HEK293T (cell line): ENCODE results near the gene LETM1.

ENCODE experiments used
- ARNT ChIP-seq: fragments of 450-650 bp; IDR thresholded peaks from 2 replicates; pipeline ENCODE4 v1.6.1; 2017; ENCODE audit warnings: mild to moderate bottlenecking
- BHLHE40 ChIP-seq: fragments of 450-650 bp; IDR thresholded peaks from 2 replicates; pipeline ENCODE4 v1.6.1; 2016; ENCODE audit warnings: mild to moderate bottlenecking, moderate library complexity, borderline replicate concordance
- CTBP1 ChIP-seq: fragments of 450-650 bp; IDR thresholded peaks from 2 replicates; pipeline ENCODE4 v1.6.1; 2016; ENCODE audit warnings: borderline replicate concordance
- ELF4 ChIP-seq: fragments of 450-650 bp; IDR thresholded peaks from 2 replicates; pipeline ENCODE4 v1.6.1; 2017; ENCODE audit warnings: antibody characterized with exemption
- FOXA1 ChIP-seq: fragments of 450-650 bp; IDR thresholded peaks from 2 replicates; pipeline ENCODE4 v1.6.1; 2016; ENCODE audit warnings: mild to moderate bottlenecking
- FOXK2 ChIP-seq: fragments of 450-650 bp; IDR thresholded peaks from 2 replicates; pipeline ENCODE4 v1.6.1; 2016; ENCODE audit warnings: mild to moderate bottlenecking
- FOXM1 ChIP-seq: fragments of 450-650 bp; IDR thresholded peaks from 2 replicates; pipeline ENCODE4 v1.6.1; 2017; ENCODE audit warnings: mild to moderate bottlenecking, borderline replicate concordance
- HDGF ChIP-seq: fragments of 450-650 bp; IDR thresholded peaks from 2 replicates; pipeline ENCODE4 v1.6.1; 2017; ENCODE audit warnings: antibody characterized with exemption, borderline replicate concordance
- NFRKB ChIP-seq: fragments of 450-650 bp; IDR thresholded peaks from 2 replicates; pipeline ENCODE4 v1.6.1; 2016; ENCODE audit warnings: mild to moderate bottlenecking, moderate library complexity
- PKNOX1 ChIP-seq: fragments of 450-650 bp; IDR thresholded peaks from 2 replicates; pipeline ENCODE4 v1.6.1; 2016
- SP1 ChIP-seq: fragments of 450-650 bp; IDR thresholded peaks from 2 replicates; pipeline ENCODE4 v1.6.1; 2017
- SUZ12 ChIP-seq: fragments of 450-650 bp; IDR thresholded peaks from 2 replicates; pipeline ENCODE4 v1.6.1; 2016; ENCODE audit warnings: mild to moderate bottlenecking
- TARDBP ChIP-seq: fragments of 450-650 bp; IDR thresholded peaks from 2 replicates; pipeline ENCODE4 v1.6.1; 2016

- no peak for TF ChIP-seq HDGF
- no peak for TF ChIP-seq SP1
- no peak for TF ChIP-seq NFRKB
- TF ChIP-seq PKNOX1 = no peak
- TF ChIP-seq CTBP1 = no peak
- no peak for TF ChIP-seq BHLHE40
- no peak for TF ChIP-seq FOXK2
- no peak for TF ChIP-seq ELF4
- no peak for TF ChIP-seq FOXM1
- TF ChIP-seq FOXA1 = no peak
- TF ChIP-seq ARNT = no peak
- TF ChIP-seq SUZ12 = no peak
- no peak for TF ChIP-seq TARDBP
Measured at GRCh38 chr4:1807332-1807777, 48.6 kb downstream of the LETM1 start.
